ENCODE results near the gene ARFGEF2.

- TF ChIP-seq CTCF (IDR thresholded peaks at IDR 0.05; ENCODE audit: poor library complexity, severe bottlenecking) = no peak
- TF ChIP-seq TAF1 (IDR thresholded peaks at IDR 0.05; ENCODE audit: low read depth) = no peak
- no peak for TF ChIP-seq POLR2AphosphoS5 (IDR thresholded peaks at IDR 0.05)
- TF ChIP-seq MXI1 (conservative IDR thresholded peaks at IDR 0.05; ENCODE audit: poor library complexity, severe bottlenecking) = no peak
- TF ChIP-seq EZH2 (IDR thresholded peaks at IDR 0.05; ENCODE audit: borderline replicate concordance, insufficient read depth, low read length, poor library complexity, severe bottlenecking) = no peak
- no peak for TF ChIP-seq RAD21 (conservative IDR thresholded peaks at IDR 0.05)
- TF ChIP-seq, protein P1, sequence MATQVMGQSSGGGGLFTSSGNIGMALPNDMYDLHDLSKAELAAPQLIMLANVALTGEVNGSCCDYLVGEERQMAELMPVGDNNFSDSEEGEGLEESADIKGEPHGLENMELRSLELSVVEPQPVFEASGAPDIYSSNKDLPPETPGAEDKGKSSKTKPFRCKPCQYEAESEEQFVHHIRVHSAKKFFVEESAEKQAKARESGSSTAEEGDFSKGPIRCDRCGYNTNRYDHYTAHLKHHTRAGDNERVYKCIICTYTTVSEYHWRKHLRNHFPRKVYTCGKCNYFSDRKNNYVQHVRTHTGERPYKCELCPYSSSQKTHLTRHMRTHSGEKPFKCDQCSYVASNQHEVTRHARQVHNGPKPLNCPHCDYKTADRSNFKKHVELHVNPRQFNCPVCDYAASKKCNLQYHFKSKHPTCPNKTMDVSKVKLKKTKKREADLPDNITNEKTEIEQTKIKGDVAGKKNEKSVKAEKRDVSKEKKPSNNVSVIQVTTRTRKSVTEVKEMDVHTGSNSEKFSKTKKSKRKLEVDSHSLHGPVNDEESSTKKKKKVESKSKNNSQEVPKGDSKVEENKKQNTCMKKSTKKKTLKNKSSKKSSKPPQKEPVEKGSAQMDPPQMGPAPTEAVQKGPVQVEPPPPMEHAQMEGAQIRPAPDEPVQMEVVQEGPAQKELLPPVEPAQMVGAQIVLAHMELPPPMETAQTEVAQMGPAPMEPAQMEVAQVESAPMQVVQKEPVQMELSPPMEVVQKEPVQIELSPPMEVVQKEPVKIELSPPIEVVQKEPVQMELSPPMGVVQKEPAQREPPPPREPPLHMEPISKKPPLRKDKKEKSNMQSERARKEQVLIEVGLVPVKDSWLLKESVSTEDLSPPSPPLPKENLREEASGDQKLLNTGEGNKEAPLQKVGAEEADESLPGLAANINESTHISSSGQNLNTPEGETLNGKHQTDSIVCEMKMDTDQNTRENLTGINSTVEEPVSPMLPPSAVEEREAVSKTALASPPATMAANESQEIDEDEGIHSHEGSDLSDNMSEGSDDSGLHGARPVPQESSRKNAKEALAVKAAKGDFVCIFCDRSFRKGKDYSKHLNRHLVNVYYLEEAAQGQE (IDR thresholded peaks at IDR 0.05; ENCODE audit: borderline replicate concordance) = no peak
These were observed 42.8 kb upstream of the ARFGEF2 start for GRCh38 chr20:48878534-48879248.
